OCI-M1 (cell line): Measurements from ENCODE around the gene ENPP1.
"Not testable (repeated sequence)": the region's sequence is repeated elsewhere in the genome, so short reads cannot be mapped to it uniquely, and the experiment has no call there.

Source experiments
- DNase-seq: peaks from one replicate; lab custom pipeline; 2025; lab: John Stamatoyannopoulos, UW

ENPP1 gene

GRCh38 chr6:131916091-131916796 is 108.4 kb downstream of the ENPP1 start:
- not testable (repeated sequence) for DNase-seq

GRCh38 chr6:131916847-131917246 is 109.0 kb downstream of the ENPP1 start:
- peak; percentile 82 for DNase-seq

- DNase-seq: peak; percentile 98
Measured at GRCh38 chr6:131917318-131917717, 109.5 kb downstream of the ENPP1 start.

- DNase-seq: peak; percentile 63
Measured at GRCh38 chr6:131917763-131918649, 110.2 kb downstream of the ENPP1 start.

GRCh38 chr6:131918650-131919355 is 111.0 kb downstream of the ENPP1 start:
- no peak for DNase-seq

GRCh38 chr6:131920656-131921055 is 112.8 kb downstream of the ENPP1 start:
- DNase-seq: no peak

GRCh38 chr6:131923356-131923755 is 115.5 kb downstream of the ENPP1 start:
- DNase-seq: peak; percentile 88

- peak; percentile 76 for DNase-seq
Measured at GRCh38 chr6:131924881-131925474, 117.2 kb downstream of the ENPP1 start.

- DNase-seq: no peak
Measured at GRCh38 chr6:131929264-131929663, 121.4 kb downstream of the ENPP1 start.

GRCh38 chr6:131929976-131930375 is 122.2 kb downstream of the ENPP1 start:
- DNase-seq: no peak

GRCh38 chr6:131931063-131931750 is 123.4 kb downstream of the ENPP1 start:
- no peak for DNase-seq

GRCh38 chr6:131936156-131936555 is 128.3 kb downstream of the ENPP1 start:
- DNase-seq: no peak

- no peak for DNase-seq
Measured at GRCh38 chr6:131937226-131937625, 129.4 kb downstream of the ENPP1 start.

- no peak for DNase-seq
Measured at GRCh38 chr6:131937703-131938631, 130.1 kb downstream of the ENPP1 start.
